Natural killer cell (primary cell): ENCODE data around the gene FXYD1. TPM values are rescaled to one million over a fixed set of nuclear protein-coding genes. Genes with fewer than 3 reads are reported as not detected.

Source experiments
- ATAC-seq, 3 donors: fragments of 150-1000 bp in 2 of 3; fragments of 200-7000 bp in 1 of 3; cut with Tn5 transposase; 1 replicate in 1 of 3; 2 replicates in 2 of 3; pipeline ENCODE4 v1.10.0; 2021; ENCODE audit warnings: mild to moderate bottlenecking in 2 of 3, moderate library complexity in 2 of 3
- DNase-seq, 2 donors: peaks; one replicate each; pipeline versions ENCODE4 v3.0.0 to v3.0.0-alpha.2; 2013 to 2021; ENCODE audit warnings: mixed read lengths in 1 of 2
- H3K27ac ChIP-seq: one replicate; pipeline ENCODE4 v1.5.1; 2013; ENCODE audit warnings: mild to moderate bottlenecking, low read length
- H3K27me3 ChIP-seq: one replicate; pipeline ENCODE4 v1.6.1; 2013; ENCODE audit warnings: low read length; ENCODE audit not compliant: control insufficient read depth, insufficient read depth
- H3K36me3 ChIP-seq: one replicate; pipeline ENCODE4 v1.6.1; 2013; ENCODE audit warnings: low read length; ENCODE audit not compliant: control insufficient read depth, insufficient read depth
- H3K4me1 ChIP-seq: one replicate; pipeline ENCODE4 v1.6.1; 2013; ENCODE audit warnings: low read length; ENCODE audit not compliant: control insufficient read depth, insufficient read depth
- H3K4me3 ChIP-seq: one replicate; pipeline ENCODE4 v1.5.1; 2013; ENCODE audit warnings: low read length
- H3K9me3 ChIP-seq: one replicate; pipeline ENCODE4 v1.6.1; 2013; ENCODE audit warnings: low read length; ENCODE audit not compliant: control insufficient read depth, insufficient read depth
- H3K27ac Mint-ChIP-seq, 2 donors: one replicate each; pipeline ENCODE4 v1.8.0; 2022; ENCODE audit warnings: mild to moderate bottlenecking in 2 of 2, mixed read lengths in 2 of 2, moderate library complexity in 1 of 2
- H3K27me3 Mint-ChIP-seq, 2 donors: one replicate each; pipeline ENCODE4 v1.8.0; 2022; ENCODE audit warnings: low read depth in 2 of 2, mixed read lengths in 2 of 2
- H3K36me3 Mint-ChIP-seq: one replicate; pipeline ENCODE4 v1.8.0; 2022; ENCODE audit warnings: mixed read lengths
- H3K4me1 Mint-ChIP-seq, 2 donors: one replicate each; pipeline ENCODE4 v1.8.0; 2022; ENCODE audit warnings: mixed read lengths in 2 of 2
- H3K4me3 Mint-ChIP-seq: one replicate; pipeline ENCODE4 v1.8.0; 2022; ENCODE audit warnings: mild to moderate bottlenecking, moderate library complexity, mixed read lengths
- H3K9me3 Mint-ChIP-seq, 2 donors: one replicate each; pipeline ENCODE4 v1.8.0; 2022; ENCODE audit warnings: mixed read lengths in 2 of 2
- CTCF ChIP-seq: fragments of 200-600 bp; IDR thresholded peaks from one replicate; pipeline ENCODE4 v1.8.0; 2022; ENCODE audit warnings: antibody characterized with exemption
- WGBS: methylation state at CpG from one replicate; pipeline ENCODE4 v1.1.7; 2013; ENCODE audit warnings: missing lambda C conversion rate; ENCODE audit not compliant: insufficient coverage; 5-methylcytosine and 5-hydroxymethylcytosine counted together
- intact Hi-C: fragments of 100-400 bp; cut with micrococcal nuclease; formaldehyde crosslinking; loops from one replicate; pipeline ENCODE4 v1.14.2; 2022
- total RNA-seq, 4 donors: library from RNA; stranded (reverse); fragments of 120-200 nt in 1 of 4; gene quantifications; one replicate each; pipeline versions ENCODE4 v1.2.3 to v1.2.4, GENCODE V29; 2013 to 2022

The FXYD1 gene
- total RNA-seq, 3 donors from 2014 or later (not counting 1 experiment from before 2014, with no cell fraction given) = not detected

- Histone ChIP-seq H3K36me3 (peaks cover 72% of the 10 kb centered on the region), H3K4me1 (peaks cover 21% of the 10 kb centered on the region), H3K27me3 (no peaks in the 10 kb centered on the region), H3K4me3 (no peak overlapping the region), H3K9me3 (no peaks in the 10 kb centered on the region), H3K27ac (no peak overlapping the region)
- intact Hi-C loops = loop anchor here (5.0 kb wide), 1 partner anchor 108 kb away; the partner anchor contains the start of gene USF2
- Mint-ChIP-seq H3K4me3 (no peak overlapping the region), H3K27me3 (no peaks in the 10 kb centered on the region), H3K9me3 (peaks cover 0 to 4% of the 10 kb centered on the region in 2 donors), H3K36me3 (peaks cover 38% of the 10 kb centered on the region), H3K27ac (no peak overlapping the region), H3K4me1 (peaks cover 48 to 54% of the 10 kb centered on the region in 2 donors)
- WGBS = 95% methylated on average over 8 of the region's 8 CpGs
- ATAC-seq (no peak), DNase-seq (no peak)
- TF ChIP-seq CTCF = no peak
These were observed 21.0 kb downstream of the FXYD1 start for GRCh38 chr19:35159606-35160005.

- no peak for ATAC-seq
These were observed 22.2 kb downstream of the FXYD1 start for GRCh38 chr19:35160629-35161433.

GRCh38 chr19:35161434-35161743, 22.8 kb downstream of the FXYD1 start:
- Histone ChIP-seq H3K27ac (no peak overlapping the region), H3K36me3 (peaks cover 89% of the 10 kb centered on the region), H3K9me3 (no peaks in the 10 kb centered on the region), H3K27me3 (no peaks in the 10 kb centered on the region), H3K4me1 (peaks cover 14% of the 10 kb centered on the region), H3K4me3 (no peak overlapping the region)
- no peak overlapping the region for H3K27ac Mint-ChIP-seq
- H3K4me3 Mint-ChIP-seq = no peak overlapping the region
- 94% methylated on average over 2 of the region's 2 CpGs for WGBS
- no peaks in the 10 kb centered on the region for H3K27me3 Mint-ChIP-seq
- H3K9me3 Mint-ChIP-seq = peaks cover 0 to 4% of the 10 kb centered on the region in 2 donors
- peaks cover 48% of the 10 kb centered on the region for H3K36me3 Mint-ChIP-seq
- TF ChIP-seq CTCF = no peak
- DNase-seq = no peak
- ATAC-seq = no peak
- peaks cover 33 to 44% of the 10 kb centered on the region in 2 donors for H3K4me1 Mint-ChIP-seq
- intact Hi-C loops = no loop called here

More at GRCh38 chr19:35160629-35161433, 22.2 kb downstream of the FXYD1 start:
- peaks cover 0 to 4% of the 10 kb centered on the region in 2 donors for H3K9me3 Mint-ChIP-seq
- Histone ChIP-seq H3K4me3 (no peak overlapping the region), H3K4me1 (peaks cover 14% of the 10 kb centered on the region), H3K27ac (no peak overlapping the region), H3K9me3 (no peaks in the 10 kb centered on the region), H3K36me3 (peaks cover 84% of the 10 kb centered on the region), H3K27me3 (no peaks in the 10 kb centered on the region)
- WGBS = 69% methylated on average over 8 of the region's 9 CpGs
- no peak for DNase-seq
- intact Hi-C loops = no loop called here
- peaks cover 37 to 46% of the 10 kb centered on the region in 2 donors for H3K4me1 Mint-ChIP-seq
- H3K36me3 Mint-ChIP-seq = peaks cover 44% of the 10 kb centered on the region
- H3K27ac Mint-ChIP-seq = peak overlapping the region in 1 of 2 donors; percentile 44
- no peaks in the 10 kb centered on the region for H3K27me3 Mint-ChIP-seq
- no peak overlapping the region for H3K4me3 Mint-ChIP-seq
- no peak for TF ChIP-seq CTCF
